HFF-Myc (cell line): ENCODE data around the gene MYRFL.

Experiments
- DNase-seq: peaks from one replicate; pipeline ENCODE4 v3.0.0-alpha.2; 2011; ENCODE audit warnings: low read depth; ENCODE audit errors: extremely low read depth
- H3K4me3 ChIP-seq: replicated peaks from 2 replicates; pipeline ENCODE4 v1.5.1; 2011; ENCODE audit warnings: low read depth, mild to moderate bottlenecking, control low read depth, low read length
- TF ChIP-seq, protein P1 (sequence below): IDR thresholded peaks from 2 replicates; pipeline ENCODE4 v1.5.1; 2012; ENCODE audit warnings: mild to moderate bottlenecking, low read depth, low read length, control low read depth; ENCODE audit errors: missing control alignments

Gene MYRFL

DNA sequence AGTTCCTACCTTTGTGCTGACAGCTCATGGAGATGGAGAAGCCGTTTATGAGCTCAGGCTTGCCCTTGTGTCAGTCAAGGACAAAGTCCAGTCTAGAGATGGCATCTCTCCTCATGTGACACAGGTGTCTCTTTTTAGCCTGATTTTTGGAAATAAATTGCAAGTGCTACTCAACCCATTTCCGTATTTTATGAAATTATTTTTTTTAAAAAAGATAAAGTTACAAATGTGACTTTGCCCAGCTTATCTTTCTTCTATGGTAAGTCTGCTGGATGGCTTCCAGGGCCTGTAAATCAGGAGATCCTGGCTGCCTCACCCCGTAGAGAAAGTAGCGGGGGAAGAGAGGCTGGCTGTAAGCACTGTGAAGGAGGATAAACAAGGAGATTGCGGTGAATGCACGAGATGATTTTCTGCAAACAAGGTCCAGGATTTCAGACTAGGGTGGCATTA is 169.7 kb downstream of the MYRFL start:
- no peak overlapping the region for H3K4me3 ChIP-seq
- TF ChIP-seq, protein P1, sequence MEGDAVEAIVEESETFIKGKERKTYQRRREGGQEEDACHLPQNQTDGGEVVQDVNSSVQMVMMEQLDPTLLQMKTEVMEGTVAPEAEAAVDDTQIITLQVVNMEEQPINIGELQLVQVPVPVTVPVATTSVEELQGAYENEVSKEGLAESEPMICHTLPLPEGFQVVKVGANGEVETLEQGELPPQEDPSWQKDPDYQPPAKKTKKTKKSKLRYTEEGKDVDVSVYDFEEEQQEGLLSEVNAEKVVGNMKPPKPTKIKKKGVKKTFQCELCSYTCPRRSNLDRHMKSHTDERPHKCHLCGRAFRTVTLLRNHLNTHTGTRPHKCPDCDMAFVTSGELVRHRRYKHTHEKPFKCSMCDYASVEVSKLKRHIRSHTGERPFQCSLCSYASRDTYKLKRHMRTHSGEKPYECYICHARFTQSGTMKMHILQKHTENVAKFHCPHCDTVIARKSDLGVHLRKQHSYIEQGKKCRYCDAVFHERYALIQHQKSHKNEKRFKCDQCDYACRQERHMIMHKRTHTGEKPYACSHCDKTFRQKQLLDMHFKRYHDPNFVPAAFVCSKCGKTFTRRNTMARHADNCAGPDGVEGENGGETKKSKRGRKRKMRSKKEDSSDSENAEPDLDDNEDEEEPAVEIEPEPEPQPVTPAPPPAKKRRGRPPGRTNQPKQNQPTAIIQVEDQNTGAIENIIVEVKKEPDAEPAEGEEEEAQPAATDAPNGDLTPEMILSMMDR, result no peak

DNA sequence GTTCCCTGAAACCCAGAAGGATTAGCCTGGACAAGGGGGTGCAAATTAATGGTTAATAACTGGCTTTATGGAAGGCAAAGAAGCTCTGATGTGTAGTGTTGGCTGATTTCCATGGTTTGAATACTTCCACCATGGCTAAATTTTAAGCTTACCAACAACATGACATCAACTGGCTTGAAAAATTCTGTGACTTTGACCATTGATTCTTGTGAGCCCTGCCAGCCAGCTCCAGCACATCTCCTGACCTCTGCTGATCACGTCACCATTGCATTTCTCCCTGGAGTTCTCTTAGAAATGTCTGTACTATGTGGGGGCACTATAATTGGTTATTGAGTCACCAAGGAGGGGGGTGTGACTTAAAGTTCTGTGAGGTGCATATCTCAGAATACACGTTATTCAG is 171.2 kb downstream of the MYRFL start:
- H3K4me3 ChIP-seq, result no peak overlapping the region
- no peak for DNase-seq
- TF ChIP-seq, protein P1, result no peak

More for the DNA sequence above, 169.7 kb downstream of the MYRFL start:
- no peak for DNase-seq

DNA sequence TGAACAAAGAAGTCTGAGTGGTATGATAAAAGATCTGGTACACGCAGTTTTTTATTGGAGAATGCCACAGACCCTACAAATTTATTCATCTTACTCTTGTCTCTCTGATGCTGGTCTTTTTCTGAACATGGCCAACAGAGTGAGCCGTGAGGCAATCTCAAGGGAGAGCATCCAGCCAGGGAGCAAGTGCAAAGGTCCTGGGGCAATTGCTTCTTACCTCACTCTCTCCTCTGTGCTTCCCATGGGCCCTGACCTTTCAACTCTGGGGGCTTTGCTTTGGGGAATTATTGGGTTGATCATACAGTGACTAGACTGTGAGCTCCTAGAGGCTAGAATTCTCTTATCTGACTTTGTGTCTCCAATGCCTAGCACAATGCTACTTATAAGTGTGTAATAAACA is 171.7 kb downstream of the MYRFL start:
- DNase-seq, result no peak
- H3K4me3 ChIP-seq, result no peak overlapping the region
- TF ChIP-seq, protein P1, result no peak

DNA sequence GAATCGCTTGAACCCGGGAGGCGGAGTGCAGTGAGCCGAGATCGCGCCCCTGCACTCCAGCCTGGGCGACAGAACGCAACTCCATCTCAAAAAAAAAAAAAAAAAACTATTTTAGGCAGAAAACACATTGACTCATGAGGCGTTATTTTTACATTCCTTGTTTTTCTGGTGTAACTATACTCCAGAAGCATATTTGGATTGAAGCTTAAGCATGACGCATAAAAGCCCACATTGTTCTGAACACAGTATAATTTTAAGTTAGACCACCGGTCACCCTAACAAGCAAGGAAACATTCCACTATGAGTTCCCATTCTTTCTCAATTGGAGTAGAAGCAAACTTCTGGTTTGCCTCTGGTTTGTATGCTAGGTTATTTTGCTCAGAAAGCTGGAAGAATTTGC is 173.0 kb downstream of the MYRFL start:
- TF ChIP-seq, protein P1, result no peak
- H3K4me3 ChIP-seq, result no peak overlapping the region
- DNase-seq, result no peak

DNA sequence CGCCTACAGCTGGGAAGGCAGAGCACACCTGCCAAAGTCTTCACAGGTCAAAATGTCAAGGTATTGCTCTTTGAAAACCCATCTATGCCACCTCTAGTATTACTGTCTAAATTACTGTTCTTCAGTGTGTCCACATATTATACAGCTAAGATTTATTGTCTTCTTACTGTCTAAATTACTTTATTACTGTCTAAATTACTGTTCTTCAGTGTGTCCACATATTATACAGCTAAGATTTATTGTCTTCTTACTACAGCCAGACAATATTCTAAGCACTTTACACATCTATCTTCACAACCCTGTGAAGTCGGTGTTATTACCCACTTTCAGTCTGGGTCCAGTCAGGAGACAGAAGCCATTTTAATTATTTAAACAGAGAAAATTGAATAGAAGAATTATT is 173.9 kb downstream of the MYRFL start:
- TF ChIP-seq, protein P1, result no peak
- no peak overlapping the region for H3K4me3 ChIP-seq
- DNase-seq, result no peak

DNA sequence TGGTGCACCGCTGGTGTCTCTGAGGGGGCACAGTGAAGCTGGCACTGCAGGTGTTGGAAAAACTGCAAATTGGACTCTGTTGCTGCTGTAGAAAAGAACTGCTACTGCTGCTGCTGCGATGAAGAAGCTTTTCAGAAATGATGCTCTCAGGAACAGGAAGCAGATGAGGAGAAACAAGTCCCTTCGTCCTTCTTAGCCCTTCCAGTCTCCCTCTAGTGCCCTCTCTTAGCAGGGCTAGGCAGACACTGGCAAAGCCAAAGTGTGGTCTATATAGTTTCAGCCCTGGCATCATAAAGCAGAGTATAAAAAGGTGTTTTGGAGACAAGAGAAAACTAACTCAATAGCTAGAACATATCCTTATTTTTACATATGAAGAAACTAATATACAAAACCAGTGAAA is 174.5 kb downstream of the MYRFL start:
- TF ChIP-seq, protein P1, result peak; percentile 7
- no peak overlapping the region for H3K4me3 ChIP-seq
- DNase-seq, result no peak
